HG02938 (cell line): Measurements from ENCODE around the gene NCKAP5.
"Not testable (repeated sequence)": the region's sequence is repeated elsewhere in the genome, so short reads cannot be mapped to it uniquely, and the experiment has no call there.

Experiments used
- ATAC-seq: cut with Tn5 transposase; IDR thresholded peaks from one replicate; pipeline ENCODE4 v1.9.1; 2021; ENCODE audit warnings: mild to moderate bottlenecking, moderate library complexity; ENCODE audit not compliant: unreplicated experiment

Gene NCKAP5

DNA sequence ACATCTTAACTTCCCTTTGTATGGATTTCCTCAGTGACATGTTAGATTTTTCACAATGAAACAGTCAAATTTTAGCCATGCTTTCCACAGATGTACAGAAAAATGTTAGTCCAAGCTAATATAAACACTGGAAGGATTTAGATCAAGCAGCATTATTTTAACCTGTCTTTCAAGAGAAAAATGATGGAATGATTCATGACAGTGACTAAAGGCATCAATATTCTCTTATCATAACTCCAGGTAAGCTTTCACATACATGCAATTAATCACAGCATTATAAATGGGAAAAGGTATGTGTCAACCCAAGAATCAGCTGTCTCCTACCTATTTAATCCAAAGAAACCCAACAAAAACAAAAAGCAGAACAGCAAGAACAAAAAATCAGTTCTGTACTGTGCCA is 92.7 kb downstream of the NCKAP5 start:
- no peak for ATAC-seq

DNA sequence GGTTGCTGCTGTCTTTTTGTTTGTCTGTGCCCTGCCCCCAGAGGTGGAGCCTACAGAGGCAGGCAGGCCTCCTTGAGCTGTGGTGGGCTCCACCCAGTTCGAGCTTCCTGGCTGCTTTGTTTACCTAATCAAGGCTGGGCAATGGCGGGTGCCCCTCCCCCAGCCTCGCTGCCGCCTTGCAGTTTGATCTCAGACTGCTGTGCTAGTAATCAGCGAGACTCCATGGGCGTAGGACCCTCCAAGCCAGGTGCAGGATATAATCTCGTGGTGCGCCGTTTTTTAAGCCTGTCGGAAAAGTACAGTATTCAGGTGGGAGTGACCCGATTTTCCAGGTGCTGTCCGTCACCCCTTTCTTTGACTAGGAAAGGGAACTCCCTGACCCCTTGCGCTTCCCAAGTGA is 97.8 kb downstream of the NCKAP5 start:
- ATAC-seq = not testable (repeated sequence)

DNA sequence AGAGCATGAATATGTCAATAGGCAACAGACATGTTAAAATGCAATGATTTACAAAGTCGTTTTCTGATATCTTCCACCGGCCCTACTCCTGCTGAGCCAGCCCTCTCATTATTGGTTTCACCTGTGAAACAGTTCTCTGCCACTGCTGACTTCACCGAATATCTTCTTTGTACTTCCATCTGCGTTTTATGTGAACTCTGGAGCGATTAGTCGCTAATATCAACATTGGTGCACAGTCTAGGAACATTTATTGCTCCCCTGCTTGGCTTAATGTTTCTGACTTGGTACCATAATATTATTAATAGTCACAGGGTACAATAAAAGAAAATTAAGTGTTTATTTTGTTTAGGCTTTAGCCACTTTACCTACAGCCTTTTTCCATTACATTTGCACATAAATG is 105.5 kb downstream of the NCKAP5 start:
- ATAC-seq = no peak

DNA sequence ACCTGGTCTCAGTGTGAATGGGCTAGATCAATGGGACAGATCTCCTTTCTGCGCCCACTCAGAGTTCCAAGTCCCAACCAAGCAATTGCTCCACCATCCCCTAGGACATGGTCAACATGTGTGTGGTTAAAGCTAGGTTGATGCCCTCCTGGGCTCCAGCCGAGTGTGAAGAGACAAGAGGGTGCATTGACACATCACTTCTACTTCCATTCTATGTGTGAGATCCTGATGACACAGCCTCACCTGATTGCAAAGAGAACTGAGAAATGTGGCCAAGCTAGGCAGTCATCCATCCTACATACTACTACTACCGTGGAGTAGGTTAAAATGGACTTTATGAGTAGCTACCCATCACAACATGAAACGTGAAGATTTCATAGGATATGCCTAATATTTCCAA is 106.8 kb downstream of the NCKAP5 start:
- peak; percentile 77 for ATAC-seq

DNA sequence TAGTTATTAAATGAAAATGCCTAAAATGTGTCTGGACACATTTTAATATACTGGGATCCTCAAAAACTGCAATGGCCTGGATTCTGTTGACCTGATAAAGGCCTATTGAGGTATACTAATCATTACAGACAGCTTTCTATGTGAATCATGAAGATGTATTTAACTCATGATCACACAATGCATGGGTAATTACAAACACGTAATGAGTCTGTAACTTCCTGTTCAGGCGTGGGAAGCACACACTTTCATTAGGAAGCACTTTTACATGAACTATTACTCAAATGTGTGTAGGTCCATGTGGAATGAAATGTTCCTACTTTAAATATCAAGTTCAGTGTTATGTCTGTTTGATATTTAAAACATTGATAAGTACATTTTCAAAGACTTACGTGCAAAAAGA is 108.7 kb downstream of the NCKAP5 start:
- ATAC-seq = no peak

DNA sequence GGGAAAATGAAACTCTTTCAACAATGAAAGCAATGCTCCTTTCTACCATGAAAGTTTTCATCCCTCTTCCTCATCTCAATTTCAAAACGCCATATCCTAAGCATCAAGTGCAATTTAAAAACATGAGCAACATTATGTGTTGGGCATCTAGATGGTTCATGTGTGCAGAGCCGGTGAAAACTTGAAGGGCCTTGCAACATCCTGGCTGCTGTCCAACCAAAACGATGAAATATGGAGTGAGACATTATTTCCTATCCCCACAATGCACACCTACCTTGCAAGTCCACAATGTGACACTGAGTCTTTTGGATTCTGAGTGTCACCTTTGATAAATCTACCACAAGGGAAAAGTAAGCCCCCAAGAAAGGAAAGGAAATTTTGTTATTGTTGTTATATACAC is 110.0 kb downstream of the NCKAP5 start:
- no peak for ATAC-seq

DNA sequence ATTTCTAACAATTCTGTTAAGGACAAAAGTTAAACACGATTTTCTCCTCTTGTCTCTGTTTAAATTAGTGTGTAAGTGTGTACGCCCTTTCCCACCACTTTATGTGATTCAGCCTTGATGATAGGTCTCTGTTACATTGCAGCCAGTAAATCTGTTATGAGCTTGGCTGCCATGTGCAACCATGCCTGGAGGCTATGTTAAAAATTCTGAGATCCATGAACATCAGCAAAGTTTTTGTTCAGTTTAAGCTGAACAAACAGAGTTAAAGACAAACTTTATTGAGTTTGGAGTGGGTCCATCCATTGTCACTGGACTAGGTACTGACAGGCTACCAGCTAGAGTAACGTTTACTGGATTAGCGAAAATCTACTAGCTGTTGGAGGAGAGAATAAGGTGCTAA is 110.4 kb downstream of the NCKAP5 start:
- ATAC-seq = no peak

DNA sequence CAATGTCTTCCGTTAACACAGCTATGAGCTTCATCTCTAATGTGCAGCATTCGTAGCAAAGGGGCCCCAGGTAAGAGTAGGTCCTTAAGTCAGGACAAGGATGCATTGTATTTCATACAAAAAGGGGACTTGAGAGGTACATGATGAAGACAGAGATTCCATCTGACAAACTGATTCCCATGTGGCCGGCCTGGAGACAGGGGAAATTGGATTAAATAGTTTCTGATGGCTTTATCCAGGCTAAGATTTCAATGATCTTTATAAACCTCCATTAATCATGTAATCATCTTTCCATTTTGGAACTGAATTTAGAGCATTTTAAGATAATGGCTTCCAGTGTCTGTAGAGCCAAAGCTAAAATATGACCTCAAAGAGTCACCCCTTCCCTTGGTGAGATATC is 111.3 kb downstream of the NCKAP5 start:
- no peak for ATAC-seq

DNA sequence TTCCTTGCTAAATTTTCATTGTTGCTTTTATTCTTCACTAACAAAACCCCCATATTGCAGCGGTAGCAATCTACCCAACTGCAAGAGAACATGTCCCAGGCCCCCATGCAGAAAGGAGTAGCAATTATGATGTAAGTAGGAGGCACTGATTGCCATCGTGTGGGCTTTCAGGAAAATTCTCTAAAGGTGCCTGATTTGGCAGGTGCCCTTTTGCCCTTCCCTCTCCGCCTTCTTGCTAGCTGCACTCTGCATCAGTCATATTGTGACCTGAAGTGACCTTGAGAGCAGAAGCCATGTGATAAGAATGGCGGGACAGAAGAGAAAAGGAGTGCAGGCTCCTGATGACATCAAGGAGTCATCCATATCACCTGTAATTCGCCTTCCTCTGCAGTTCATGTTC is 112.1 kb downstream of the NCKAP5 start:
- no peak for ATAC-seq

DNA sequence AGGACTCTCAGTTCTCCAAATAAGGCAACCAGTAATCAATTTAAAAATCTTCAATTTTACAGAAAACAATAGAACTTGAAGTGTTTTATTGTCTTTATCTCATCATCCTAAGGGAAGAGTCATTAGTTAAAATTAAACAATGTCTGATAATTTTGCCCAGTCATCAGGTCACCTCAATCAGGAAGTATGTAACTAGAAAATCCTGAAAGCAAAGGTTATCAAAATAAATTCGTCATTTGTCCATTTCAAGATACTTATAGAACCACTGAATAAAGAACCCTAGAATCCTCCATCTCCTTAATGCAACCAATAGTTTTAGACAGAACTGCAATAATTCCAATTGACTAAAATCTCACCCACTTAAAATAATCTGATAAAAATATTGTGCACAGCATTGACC is 115.2 kb downstream of the NCKAP5 start:
- ATAC-seq = no peak

DNA sequence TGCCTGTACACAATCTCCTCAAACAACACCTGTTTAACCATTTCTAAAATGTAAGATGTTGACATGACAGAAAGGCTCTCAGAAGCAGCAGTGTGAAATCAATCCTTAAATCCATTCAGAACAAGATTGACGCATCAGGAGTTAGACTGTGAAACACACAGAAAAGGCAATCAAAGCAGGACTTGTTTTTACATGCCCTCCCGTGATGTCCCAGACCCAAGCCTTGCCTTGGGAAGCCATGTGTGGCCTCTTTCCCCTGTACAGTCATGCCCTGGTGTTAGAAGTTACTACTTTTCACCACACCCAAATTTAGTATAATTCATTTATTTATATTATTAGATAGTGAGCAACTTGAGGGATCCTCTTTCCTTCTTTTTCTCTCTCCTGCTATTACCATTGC is 115.7 kb downstream of the NCKAP5 start:
- no peak for ATAC-seq

DNA sequence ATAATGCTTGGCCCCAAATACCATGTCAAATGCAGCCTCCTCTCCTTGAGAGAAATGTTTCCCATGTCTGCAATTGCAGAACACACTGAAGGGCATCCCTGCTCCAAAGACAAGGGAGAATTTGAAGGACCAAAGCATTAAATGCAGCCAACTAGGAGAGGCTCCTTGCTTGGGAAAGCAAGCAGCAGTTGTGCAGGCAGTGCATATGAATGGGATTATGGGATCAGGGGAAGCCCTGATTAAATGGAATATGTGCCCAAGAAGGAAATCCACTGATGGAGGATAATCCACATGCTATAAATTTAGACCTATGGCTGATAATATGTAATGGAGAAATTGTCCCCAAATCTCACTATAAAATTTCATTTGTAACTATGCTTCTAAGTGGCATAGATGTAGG is 116.1 kb downstream of the NCKAP5 start:
- ATAC-seq = no peak

DNA sequence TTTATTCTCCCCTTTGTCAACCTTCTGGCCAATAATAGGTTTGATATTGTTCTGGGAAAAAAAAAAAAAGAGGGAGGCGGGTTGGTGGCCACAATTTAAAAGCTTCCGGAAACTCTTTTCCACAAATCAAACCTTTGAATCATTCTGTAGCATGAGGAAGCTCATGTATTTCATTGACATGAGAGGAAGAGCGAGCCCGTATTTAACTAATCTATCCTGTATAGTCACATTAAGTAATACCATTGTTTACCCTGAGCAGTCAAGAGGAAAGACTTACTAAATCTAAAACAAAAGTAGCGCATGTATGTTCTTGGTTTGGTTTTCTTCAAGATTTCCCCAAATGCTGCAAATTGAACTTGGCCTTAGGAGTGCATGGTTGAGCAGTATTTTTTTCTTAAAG is 120.1 kb downstream of the NCKAP5 start:
- ATAC-seq = no peak

DNA sequence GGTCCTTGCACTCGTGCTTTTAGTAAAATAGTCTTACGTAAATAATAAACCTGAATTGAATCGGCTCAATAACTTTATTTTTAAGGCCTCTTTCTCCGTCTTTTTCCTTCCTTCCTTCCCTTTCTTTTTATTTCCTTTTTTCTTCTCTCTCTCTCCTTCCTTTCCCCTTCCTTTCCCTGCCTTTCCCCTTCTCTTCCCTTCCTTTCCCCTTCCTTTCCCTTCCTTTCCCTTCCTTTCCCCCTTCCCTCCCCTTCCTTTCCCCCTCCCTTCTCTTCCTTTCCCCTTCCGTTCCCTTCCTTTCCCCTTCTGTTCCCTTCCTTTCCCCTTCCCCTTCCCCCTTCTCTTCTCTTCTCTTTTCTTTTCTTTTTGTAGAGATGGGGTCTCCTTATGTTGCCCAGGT is 121.0 kb downstream of the NCKAP5 start:
- ATAC-seq = no peak

DNA sequence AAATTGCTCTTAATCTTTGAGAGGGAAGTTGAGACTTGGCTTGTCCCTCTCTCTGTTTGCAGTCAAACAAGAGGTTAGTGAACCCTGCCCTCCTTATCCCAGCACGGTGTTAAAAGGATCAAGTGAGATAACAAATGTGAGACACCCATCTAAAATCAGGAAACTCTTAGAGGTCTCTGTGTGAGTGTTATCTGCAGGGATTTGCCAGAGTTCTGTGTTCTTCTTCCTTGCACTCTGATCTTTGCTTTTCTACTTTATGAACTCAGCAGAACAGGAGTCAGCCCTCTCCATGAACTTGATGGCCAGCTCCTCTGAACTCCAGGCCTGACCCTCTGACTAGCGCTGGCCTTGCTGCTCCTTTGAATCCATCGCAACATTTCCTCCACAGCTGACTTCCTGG is 123.8 kb downstream of the NCKAP5 start:
- ATAC-seq = no peak

DNA sequence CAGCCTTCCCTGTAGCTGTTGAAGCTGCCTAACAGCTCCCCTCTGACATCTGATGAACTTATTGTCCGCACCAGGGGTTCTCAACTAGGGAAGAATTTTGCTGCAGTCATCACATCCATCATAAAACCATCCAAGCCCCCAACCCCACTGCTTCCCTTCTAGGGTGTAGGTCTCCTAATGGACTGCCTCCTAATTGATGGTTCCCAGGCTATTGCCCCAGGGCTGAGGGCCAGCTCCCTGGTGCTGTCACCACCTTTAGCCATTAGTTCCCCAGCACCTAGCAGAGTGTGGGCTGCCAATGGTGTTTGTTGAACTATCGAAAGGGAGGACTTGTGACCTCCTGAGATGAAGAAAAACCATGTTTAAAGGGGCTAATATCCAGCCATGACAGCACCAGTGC is 125.9 kb downstream of the NCKAP5 start:
- ATAC-seq = no peak

DNA sequence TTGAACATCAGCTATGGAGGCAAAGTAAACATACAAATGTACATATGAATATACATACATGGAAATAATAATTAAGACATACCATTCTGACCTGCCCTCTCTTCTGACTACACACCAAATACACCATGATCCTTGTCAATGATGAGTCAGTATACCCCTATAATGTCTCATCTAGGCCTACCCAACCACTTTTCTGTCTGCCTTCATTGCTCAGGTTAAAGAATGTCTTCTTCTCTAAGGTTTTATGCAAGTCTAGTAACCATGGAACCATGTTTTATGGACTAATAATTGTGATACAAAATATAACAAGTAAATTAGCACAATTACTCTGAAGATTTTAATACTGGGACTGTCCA is 128.7 kb downstream of the NCKAP5 start:
- no peak for ATAC-seq

DNA sequence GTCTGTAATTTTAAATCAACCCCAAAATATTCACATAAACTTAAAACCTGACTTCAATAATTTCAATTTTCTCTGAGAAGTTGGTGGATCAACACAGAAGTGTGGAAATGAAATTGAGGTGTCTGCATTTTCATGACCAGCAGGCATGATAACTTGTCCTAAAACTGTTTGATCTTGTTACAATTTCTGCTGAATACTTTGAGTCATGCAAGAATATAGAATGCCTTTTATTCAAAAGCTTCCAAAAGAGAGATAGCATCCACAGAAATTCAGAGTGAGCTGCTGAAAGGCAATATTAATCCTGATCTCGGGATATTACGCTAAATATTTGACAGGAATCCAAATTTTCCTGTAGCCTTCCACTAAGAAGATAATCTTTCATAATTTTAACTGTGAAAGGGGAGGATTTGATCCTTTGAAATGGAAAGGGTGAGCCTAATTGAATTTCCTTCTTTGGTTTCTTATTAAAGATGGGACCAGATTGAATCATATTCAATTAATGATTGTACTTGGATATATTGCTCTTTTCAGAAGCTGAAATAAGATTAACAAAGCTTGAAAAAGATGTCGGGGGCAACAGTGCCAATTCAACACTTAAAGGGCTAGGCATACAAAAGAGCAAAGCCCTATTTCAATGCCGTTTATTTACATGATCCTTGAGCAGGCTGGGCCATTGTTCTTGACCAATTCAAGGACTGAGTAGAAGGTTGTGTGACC is 129.3 kb downstream of the NCKAP5 start:
- ATAC-seq = no peak

DNA sequence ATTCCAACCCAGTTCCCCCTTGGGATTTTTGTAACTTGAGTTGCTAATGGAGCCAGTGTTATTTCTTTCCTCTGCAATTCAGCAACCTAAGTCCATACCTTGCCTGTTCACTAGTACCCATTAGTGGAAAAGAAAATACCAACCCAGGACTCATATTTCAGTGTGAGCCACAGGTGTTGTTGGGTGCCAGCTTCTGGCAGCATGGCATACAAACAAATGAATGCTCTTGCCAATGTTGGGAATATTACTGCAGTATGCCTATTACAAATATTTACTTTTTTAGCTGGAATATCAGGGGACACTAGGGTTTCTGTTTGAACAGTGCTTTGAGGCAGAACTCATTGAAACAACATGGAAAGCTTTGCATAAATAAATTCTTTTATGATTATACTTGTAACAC is 130.2 kb downstream of the NCKAP5 start:
- ATAC-seq = no peak

DNA sequence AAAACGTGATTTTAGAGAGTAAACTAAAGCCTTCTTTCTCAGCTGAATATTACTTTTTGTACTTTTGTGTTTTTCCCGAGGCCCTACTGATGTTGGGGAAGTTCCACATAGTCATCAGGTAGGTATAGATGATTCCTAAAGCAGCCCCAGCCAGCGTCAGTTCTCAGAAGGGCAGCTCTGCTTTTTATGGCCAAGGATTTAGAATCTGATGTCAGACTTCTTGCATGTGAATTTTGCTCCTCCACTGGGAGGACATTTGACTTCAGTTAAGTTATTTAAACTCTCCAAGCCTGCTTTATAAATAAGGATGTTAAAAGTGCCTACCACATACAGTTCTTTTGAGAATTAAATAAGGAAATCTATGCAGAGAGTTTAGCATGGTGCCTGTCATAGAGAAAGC is 130.8 kb downstream of the NCKAP5 start:
- no peak for ATAC-seq

DNA sequence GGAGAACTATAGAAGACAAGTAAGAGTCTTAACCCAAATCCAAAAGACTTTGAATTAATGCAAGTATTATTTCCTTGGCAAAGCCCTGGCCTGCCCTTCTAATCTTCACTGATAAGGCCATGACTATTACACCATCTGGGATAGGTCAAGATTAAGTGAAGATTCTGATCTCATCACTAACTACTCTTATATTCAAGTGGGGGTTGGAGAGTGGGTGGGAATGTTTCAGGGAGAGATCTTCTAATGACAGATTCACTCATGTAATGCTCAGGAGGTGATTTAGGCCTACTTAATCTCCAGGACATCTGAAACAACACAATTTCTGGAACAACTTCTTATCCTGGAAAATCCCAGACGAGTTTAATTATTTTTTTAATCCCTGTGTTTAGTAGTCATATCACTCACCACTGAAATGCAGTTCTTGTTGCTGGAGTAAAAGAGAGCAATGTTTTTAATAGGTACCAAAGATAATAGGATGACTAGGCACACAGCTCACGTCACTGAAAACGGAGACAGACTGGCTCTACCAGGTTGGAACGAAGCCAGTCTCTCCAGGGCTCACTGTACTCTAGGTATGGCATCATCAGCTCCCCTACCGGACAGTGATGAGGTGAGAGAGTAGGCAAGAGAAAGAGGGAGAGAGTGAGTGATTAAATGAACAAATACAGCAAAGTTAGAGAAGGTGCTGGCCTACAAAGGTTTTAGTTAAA is 133.1 kb downstream of the NCKAP5 start:
- ATAC-seq = no peak

DNA sequence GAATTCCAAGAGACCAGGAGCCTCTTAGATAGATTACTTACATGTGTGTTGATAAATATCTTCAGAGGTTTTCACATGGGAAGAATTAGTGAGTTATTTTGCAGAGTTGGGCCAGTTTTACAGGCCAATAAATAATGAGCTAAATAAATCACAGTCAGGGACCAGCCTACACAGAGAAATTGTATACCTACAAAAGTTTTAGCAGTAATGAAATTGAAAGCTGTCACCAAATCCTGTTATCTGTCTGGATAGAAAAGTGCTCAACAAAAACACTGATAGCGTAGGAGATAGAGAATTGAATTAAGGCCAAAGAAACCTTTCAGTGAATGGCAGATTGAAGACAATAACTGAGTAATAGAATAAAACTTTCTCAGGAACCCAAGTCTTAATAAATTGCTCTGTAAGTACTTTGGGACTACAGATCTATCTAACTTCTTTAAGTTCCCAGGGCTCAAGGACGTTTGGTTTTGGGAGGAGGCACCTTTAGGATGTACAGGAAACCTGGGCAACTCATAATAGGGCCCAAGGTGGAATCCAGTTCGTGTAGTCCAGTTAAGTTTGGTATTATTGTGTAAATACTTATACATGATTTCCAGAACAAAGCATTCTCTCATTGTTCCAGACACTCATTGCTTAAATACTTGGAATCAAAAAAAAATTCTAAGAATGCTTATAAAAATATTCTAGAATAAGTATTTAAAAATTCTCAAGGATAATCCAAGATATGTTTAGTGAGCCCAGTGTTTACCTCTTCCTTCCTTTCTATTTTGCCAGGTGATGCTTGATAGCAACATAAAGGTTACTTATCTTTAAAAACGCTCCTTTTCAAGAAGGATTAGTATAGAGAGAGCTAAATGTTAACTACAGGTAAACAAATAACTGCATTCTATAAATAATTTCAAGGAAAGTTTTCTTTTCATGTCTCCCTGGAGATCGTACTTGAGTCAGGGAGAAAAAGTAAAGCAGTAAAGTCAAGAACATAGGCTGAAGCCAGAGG is 134.5 kb downstream of the NCKAP5 start:
- ATAC-seq = no peak
